Vagina (tissue), 2 donors: Measurements from ENCODE around the gene AKAP13. TPM values are rescaled to one million over a fixed set of nuclear protein-coding genes. Genes with fewer than 3 reads are reported as not detected.
"Not testable (repeated sequence)": the region's sequence is repeated elsewhere in the genome, so short reads cannot be mapped to it uniquely, and the experiment has no call there.

Experiments used
- DNase-seq, 2 donors: peaks; one replicate each; pipeline ENCODE4 v3.0.0-alpha.2; 2017; ENCODE audit errors: extremely low spot score in 2 of 2
- H3K27ac ChIP-seq: fragments of 200-600 bp; sonication (generic); one replicate; pipeline ENCODE4 v1.5.1; 2019
- H3K27me3 ChIP-seq: fragments of 200-600 bp; sonication (generic); one replicate; pipeline ENCODE4 v1.5.1; 2019
- H3K36me3 ChIP-seq, 2 donors: fragments of 200-600 bp; sonication (generic); one replicate each; pipeline ENCODE4 v1.5.1; 2017 to 2019
- H3K4me1 ChIP-seq: fragments of 200-600 bp; sonication (generic); one replicate; pipeline ENCODE4 v1.5.1; 2019
- H3K4me3 ChIP-seq, 2 donors: fragments of 200-600 bp; sonication (generic); 1 replicate in 1 of 2; 2 replicates in 1 of 2; pipeline ENCODE4 v1.5.1; 2016 to 2019
- H3K9me3 ChIP-seq: fragments of 200-600 bp; sonication (generic); one replicate; pipeline ENCODE4 v1.5.1; 2019
- CTCF ChIP-seq, 3 experiments: fragments of 450-650 bp in 2 of 3; fragments of 200-600 bp in 1 of 3; sonication (generic) in 1 of 3; IDR thresholded peaks; one replicate each; pipeline ENCODE4 v1.5.1; 2017 to 2019; ENCODE audit warnings: antibody characterized with exemption in 3 of 3, mild to moderate bottlenecking in 2 of 3, moderate library complexity in 2 of 3
- POLR2A ChIP-seq, 2 donors: fragments of 450-650 bp; IDR thresholded peaks; one replicate each; pipeline ENCODE4 v1.6.1; 2017; ENCODE audit warnings: antibody characterized with exemption in 2 of 2, mild to moderate bottlenecking in 2 of 2, moderate library complexity in 2 of 2
- POLR2AphosphoS5 ChIP-seq, 2 donors: sonication (generic); formaldehyde crosslinking; IDR thresholded peaks; one replicate each; pipeline ENCODE4 v1.9.0; 2017; ENCODE audit warnings: antibody characterized with exemption in 2 of 2, mild to moderate bottlenecking in 2 of 2, low read depth in 1 of 2; ENCODE audit not compliant: insufficient read depth in 1 of 2
- intact Hi-C: fragments of 100-400 bp; cut with DNase I; formaldehyde crosslinking; loops from one replicate; pipeline ENCODE4 v1.15.1; 2023
- total RNA-seq: library from RNA; depleted of rRNA; stranded (reverse); fragments of >200 nt; gene quantifications from one replicate; pipeline ENCODE4 v1.2.3, GENCODE V29; 2016

AKAP13 gene
- total RNA-seq, 1 donor from 2014 or later = 177 TPM

- Histone ChIP-seq H3K27ac (no peak overlapping the region), H3K27me3 (no peaks in the 10 kb centered on the region), H3K4me3 (no peak overlapping the region), H3K36me3 (peaks cover 0 to 29% of the 10 kb centered on the region in 2 donors), H3K4me1 (no peaks in the 10 kb centered on the region), H3K9me3 (no peaks in the 10 kb centered on the region)
- intact Hi-C loops = no loop called here
- no peak for DNase-seq
- TF ChIP-seq CTCF (IDR thresholded peaks at IDR 0.05) (no peak), POLR2AphosphoS5 (IDR thresholded peaks at IDR 0.05; ENCODE audit: insufficient read depth in 1 of 2, low read depth in 1 of 2) (no peak), POLR2A (IDR thresholded peaks at IDR 0.05) (no peak)
Observed at GRCh38 chr15:85658816-85659215, 278.4 kb downstream of the AKAP13 start.

GRCh38 chr15:85661859-85662258 is 281.5 kb downstream of the AKAP13 start:
- H3K27ac ChIP-seq = no peak overlapping the region
- DNase-seq = no peak
- H3K36me3 ChIP-seq = peaks cover 4 to 34% of the 10 kb centered on the region in 2 donors

GRCh38 chr15:85665677-85666076 is 285.3 kb downstream of the AKAP13 start:
- H3K4me3 ChIP-seq, H3K27ac ChIP-seq, H3K27me3 ChIP-seq, intact Hi-C loops, DNase-seq, H3K9me3 ChIP-seq: not testable (repeated sequence)
- Histone ChIP-seq H3K4me1 (peaks cover 18% of the 10 kb centered on the region), H3K36me3 (peaks cover 4 to 54% of the 10 kb centered on the region in 2 donors)

More at GRCh38 chr15:85661859-85662258, 281.5 kb downstream of the AKAP13 start:
- no peak overlapping the region for H3K4me3 ChIP-seq
- H3K4me1 ChIP-seq = no peaks in the 10 kb centered on the region
- H3K27me3 ChIP-seq = no peaks in the 10 kb centered on the region
- intact Hi-C loops = no loop called here
- no peaks in the 10 kb centered on the region for H3K9me3 ChIP-seq
- TF ChIP-seq POLR2A (IDR thresholded peaks at IDR 0.05) (no peak), POLR2AphosphoS5 (IDR thresholded peaks at IDR 0.05; ENCODE audit: insufficient read depth in 1 of 2, low read depth in 1 of 2) (no peak), CTCF (IDR thresholded peaks at IDR 0.05) (no peak)

- Histone ChIP-seq H3K27ac (peak overlapping the region; percentile 86), H3K9me3 (no peaks in the 10 kb centered on the region), H3K4me3 (no peak overlapping the region), H3K4me1 (peaks cover 37% of the 10 kb centered on the region), H3K27me3 (no peaks in the 10 kb centered on the region), H3K36me3 (peaks cover 4 to 58% of the 10 kb centered on the region in 2 donors)
- no peak for DNase-seq
- intact Hi-C loops = no loop called here
- TF ChIP-seq CTCF (IDR thresholded peaks at IDR 0.05) = no peak
- TF ChIP-seq POLR2A (IDR thresholded peaks at IDR 0.05) = no peak
- TF ChIP-seq POLR2AphosphoS5 (IDR thresholded peaks at IDR 0.05; ENCODE audit: insufficient read depth in 1 of 2, low read depth in 1 of 2) = peak in 1 of 2 donors; percentile 79
Observed at GRCh38 chr15:85667491-85668424, 287.4 kb downstream of the AKAP13 start.

- Histone ChIP-seq H3K9me3 (no peaks in the 10 kb centered on the region), H3K27ac (peak overlapping the region; percentile 17), H3K4me1 (peaks cover 38% of the 10 kb centered on the region), H3K4me3 (no peak overlapping the region), H3K27me3 (no peaks in the 10 kb centered on the region), H3K36me3 (peaks cover 0 to 44% of the 10 kb centered on the region in 2 donors)
- intact Hi-C loops = no loop called here
- TF ChIP-seq POLR2AphosphoS5 (IDR thresholded peaks at IDR 0.05; ENCODE audit: insufficient read depth in 1 of 2, low read depth in 1 of 2) (no peak), POLR2A (IDR thresholded peaks at IDR 0.05) (no peak), CTCF (IDR thresholded peaks at IDR 0.05) (no peak)
- no peak for DNase-seq
Observed at GRCh38 chr15:85671156-85671555, 290.8 kb downstream of the AKAP13 start.
